ENCODE measurements around the gene STIMATE. TPM values are rescaled to one million over a fixed set of nuclear protein-coding genes. Genes with fewer than 3 reads are reported as not detected.

STIMATE gene
- total and polyA plus RNA-seq, 2 experiments from 2014 or later, result 11.2 to 23.6 TPM

GRCh38 chr3:52891164-52891563 lies 6.2 kb downstream of the STIMATE start (continued):
- TF ChIP-seq JUNB (IDR thresholded peaks at IDR 0.05; ENCODE audit: unreplicated experiment) (no peak), ZNF462 (CRISPR knock-in tag; IDR thresholded peaks at IDR 0.05) (no peak), EZH2phosphoT487 (IDR thresholded peaks at IDR 0.05; ENCODE audit: unreplicated experiment) (no peak), ZNF114 (CRISPR knock-in tag; IDR thresholded peaks at IDR 0.05) (no peak), CTCF (conservative IDR thresholded peaks at IDR 0.05; ENCODE audit: low read depth in 2 of 2) (no peak), POLR2AphosphoS5 (IDR thresholded peaks at IDR 0.05; ENCODE audit: low read depth) (no peak)

- Histone ChIP-seq H3K9me2 (ENCODE audit: insufficient read depth) (no peaks in the 10 kb centered on the region), H3F3A (replicated peaks; ENCODE audit: low read depth) (no peaks in the 10 kb centered on the region; the same call in 1 of the 2 replicates), H3K36me3 (ENCODE audit: insufficient read depth) (no peaks in the 10 kb centered on the region; the same call in 1 of the 2 replicates), H3K27me3 (ENCODE audit: insufficient read depth) (no peaks in the 10 kb centered on the region), H3K4me2 (no peak overlapping the region), H3K27ac (ENCODE audit: low read depth) (no peak overlapping the region), H3K4me3 (no peak overlapping the region), H4K20me1 (replicated peaks; ENCODE audit: insufficient read depth) (peaks cover 25% of the 10 kb centered on the region), H3K4me1 (ENCODE audit: insufficient read depth) (peaks cover 2% of the 10 kb centered on the region; the same call in 1 of the 2 replicates), H3K79me2 (replicated peaks; ENCODE audit: insufficient read depth) (peaks cover 58% of the 10 kb centered on the region), H2AFZ (no peak overlapping the region)
- H3K4me1 Mint-ChIP-seq, result peaks cover 7% of the 10 kb centered on the region
- H3K4me3 Mint-ChIP-seq, result no peak overlapping the region
- no peak overlapping the region; the same call in 1 of the 2 replicates for H3K27ac Mint-ChIP-seq
- H3K27me3 Mint-ChIP-seq (ENCODE audit: insufficient read depth, low read depth, poor library complexity), result peaks cover 2% of the 10 kb centered on the region
- no peak for DNase-seq (ENCODE audit: low spot score)
- peaks cover 8% of the 10 kb centered on the region; the same call in 2 of the 3 replicates for H3K36me3 Mint-ChIP-seq (ENCODE audit: low read depth)
- ATAC-seq, result no peak
- H3K9me3 Mint-ChIP-seq, result no peaks in the 10 kb centered on the region
- no peak for TF ChIP-seq CREB1 (CRISPR knock-in tag; IDR thresholded peaks at IDR 0.05; ENCODE audit: low read depth)
- no peak for TF ChIP-seq EZH2phosphoT487 (IDR thresholded peaks at IDR 0.05; ENCODE audit: unreplicated experiment)
- no peak for TF ChIP-seq REST (IDR thresholded peaks at IDR 0.05; ENCODE audit: unreplicated experiment)
- no peak for TF ChIP-seq NANOG (IDR thresholded peaks at IDR 0.05; ENCODE audit: borderline replicate concordance)
- TF ChIP-seq JUNB (IDR thresholded peaks at IDR 0.05; ENCODE audit: unreplicated experiment), result no peak
- TF ChIP-seq ETS1 (IDR thresholded peaks at IDR 0.05), result no peak
- TF ChIP-seq CTCF (conservative IDR thresholded peaks at IDR 0.05; ENCODE audit: low read depth in 2 of 2), result no peak
These were observed 6.6 kb downstream of the STIMATE start for GRCh38 chr3:52890735-52891134.

Measured in GM23338 (cell line).